Measurements from ENCODE around the gene GTF3C4. TPM values are rescaled to one million over a fixed set of nuclear protein-coding genes. Genes with fewer than 3 reads are reported as not detected.

The GTF3C4 gene
- total RNA-seq, 4 donors from 2014 or later: 5.6 to 8.3 (median 7.4) TPM

- H3K9me3 ChIP-seq: no peaks in the 10 kb centered on the region
- H3K4me3 ChIP-seq: no peak overlapping the region
- no peaks in the 10 kb centered on the region for H3K27me3 ChIP-seq
- TF ChIP-seq POLR2A (IDR thresholded peaks at IDR 0.05): no peak
- TF ChIP-seq CTCF (IDR thresholded peaks at IDR 0.05): no peak
- H3K27ac ChIP-seq: no peak overlapping the region
- H3K36me3 ChIP-seq: peaks cover 0 to 47% (median 0%) of the 10 kb centered on the region in 3 donors
- no peaks in the 10 kb centered on the region for H3K4me1 ChIP-seq
- DNase-seq: no peak
These were observed 9.8 kb downstream of the GTF3C4 start for GRCh38 chr9:132679946-132680625.

- H3K27me3 ChIP-seq: no peaks in the 10 kb centered on the region
- DNase-seq: no peak
- peaks cover 0 to 59% (median 0%) of the 10 kb centered on the region in 3 donors for H3K36me3 ChIP-seq
- H3K27ac ChIP-seq: no peak overlapping the region
- H3K4me1 ChIP-seq: no peaks in the 10 kb centered on the region
- no peaks in the 10 kb centered on the region for H3K9me3 ChIP-seq
- no peak overlapping the region for H3K4me3 ChIP-seq
- TF ChIP-seq CTCF (IDR thresholded peaks at IDR 0.05) (no peak), POLR2A (IDR thresholded peaks at IDR 0.05) (no peak)
These were observed 11.3 kb downstream of the GTF3C4 start for GRCh38 chr9:132681561-132681960.

- H3K27ac ChIP-seq: no peak overlapping the region
- H3K9me3 ChIP-seq: no peaks in the 10 kb centered on the region
- H3K4me1 ChIP-seq: no peaks in the 10 kb centered on the region
- H3K36me3 ChIP-seq: peaks cover 0 to 71% (median 0%) of the 10 kb centered on the region in 3 donors
- H3K4me3 ChIP-seq: no peak overlapping the region
- DNase-seq: no peak
- H3K27me3 ChIP-seq: no peaks in the 10 kb centered on the region
- TF ChIP-seq POLR2A (IDR thresholded peaks at IDR 0.05) (no peak), CTCF (IDR thresholded peaks at IDR 0.05) (no peak)
These were observed 13.6 kb downstream of the GTF3C4 start for GRCh38 chr9:132683873-132684272.

- no peak for TF ChIP-seq POLR2A (IDR thresholded peaks at IDR 0.05)
- TF ChIP-seq CTCF (IDR thresholded peaks at IDR 0.05): no peak
- peaks cover 0 to 53% (median 0%) of the 10 kb centered on the region in 3 donors for H3K36me3 ChIP-seq
- DNase-seq: no peak
- H3K4me1 ChIP-seq: no peaks in the 10 kb centered on the region
- no peak overlapping the region for H3K4me3 ChIP-seq
- H3K9me3 ChIP-seq: no peaks in the 10 kb centered on the region
- no peaks in the 10 kb centered on the region for H3K27me3 ChIP-seq
- H3K27ac ChIP-seq: no peak overlapping the region
These were observed 20.4 kb downstream of the GTF3C4 start for GRCh38 chr9:132690696-132691095.

- H3K4me1 ChIP-seq: no peaks in the 10 kb centered on the region
- H3K27ac ChIP-seq: no peak overlapping the region
- no peaks in the 10 kb centered on the region for H3K27me3 ChIP-seq
- peak in 1 of 6 experiments; percentile 19 for TF ChIP-seq CTCF (IDR thresholded peaks at IDR 0.05)
- TF ChIP-seq POLR2A (IDR thresholded peaks at IDR 0.05): no peak
- H3K9me3 ChIP-seq: peaks cover 0 to 6% (median 0%) of the 10 kb centered on the region in 4 donors
- peaks cover 0 to 22% (median 0%) of the 10 kb centered on the region in 3 donors for H3K36me3 ChIP-seq
- H3K4me3 ChIP-seq: no peak overlapping the region
- no peak for DNase-seq
These were observed 23.9 kb downstream of the GTF3C4 start for GRCh38 chr9:132694144-132694543.
